ENCODE results near the gene ILKAP. TPM values are rescaled to one million over a fixed set of nuclear protein-coding genes. Genes with fewer than 3 reads are reported as not detected.

Gene ILKAP
- total RNA-seq, 6 experiments from 2014 or later: 9.8 to 24.3 (median 16.8) TPM

DNA sequence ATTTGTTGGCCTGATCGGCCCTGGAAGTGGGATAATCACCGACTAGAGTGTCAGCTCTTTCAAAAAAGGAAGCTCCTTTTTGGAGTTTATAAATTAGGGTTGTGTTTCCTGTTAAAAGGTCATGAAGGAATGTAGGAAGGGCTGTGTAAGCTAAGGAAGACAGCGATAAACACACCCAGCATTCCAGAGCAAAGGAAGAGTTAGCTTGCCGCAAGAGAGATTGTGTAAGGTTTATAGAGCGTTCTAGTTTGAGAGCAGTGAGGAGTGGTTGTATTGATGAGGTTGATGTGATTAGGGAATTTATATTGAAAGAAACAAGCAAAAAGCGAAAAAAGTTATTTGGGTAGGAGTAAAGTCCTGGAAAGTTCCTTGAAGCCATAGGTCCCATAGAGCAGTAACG, 3.5 kb upstream of the ILKAP start:
- Histone ChIP-seq H3K4me3 (no peak overlapping the region), H3K4me1 (peaks cover 0 to 6% (median 1%) of the 10 kb centered on the region in 4 donors), H3K9me3 (no peaks in the 10 kb centered on the region), H3K27me3 (no peaks in the 10 kb centered on the region), H3K36me3 (no peaks in the 10 kb centered on the region), H3K27ac (no peak overlapping the region)
- intact Hi-C loops (cut with DNase I): no loop called here
- DNase-seq (no peak), ATAC-seq (no peak)
- TF ChIP-seq, protein P1, sequence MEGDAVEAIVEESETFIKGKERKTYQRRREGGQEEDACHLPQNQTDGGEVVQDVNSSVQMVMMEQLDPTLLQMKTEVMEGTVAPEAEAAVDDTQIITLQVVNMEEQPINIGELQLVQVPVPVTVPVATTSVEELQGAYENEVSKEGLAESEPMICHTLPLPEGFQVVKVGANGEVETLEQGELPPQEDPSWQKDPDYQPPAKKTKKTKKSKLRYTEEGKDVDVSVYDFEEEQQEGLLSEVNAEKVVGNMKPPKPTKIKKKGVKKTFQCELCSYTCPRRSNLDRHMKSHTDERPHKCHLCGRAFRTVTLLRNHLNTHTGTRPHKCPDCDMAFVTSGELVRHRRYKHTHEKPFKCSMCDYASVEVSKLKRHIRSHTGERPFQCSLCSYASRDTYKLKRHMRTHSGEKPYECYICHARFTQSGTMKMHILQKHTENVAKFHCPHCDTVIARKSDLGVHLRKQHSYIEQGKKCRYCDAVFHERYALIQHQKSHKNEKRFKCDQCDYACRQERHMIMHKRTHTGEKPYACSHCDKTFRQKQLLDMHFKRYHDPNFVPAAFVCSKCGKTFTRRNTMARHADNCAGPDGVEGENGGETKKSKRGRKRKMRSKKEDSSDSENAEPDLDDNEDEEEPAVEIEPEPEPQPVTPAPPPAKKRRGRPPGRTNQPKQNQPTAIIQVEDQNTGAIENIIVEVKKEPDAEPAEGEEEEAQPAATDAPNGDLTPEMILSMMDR (IDR thresholded peaks at IDR 0.05): no peak
- TF ChIP-seq POLR2A (IDR thresholded peaks at IDR 0.05): no peak
- WGBS (ENCODE audit: insufficient coverage, low coverage, low lambda C conversion rate, missing lambda C conversion rate): 47% methylated on average over 7 of the region's 7 CpGs

DNA sequence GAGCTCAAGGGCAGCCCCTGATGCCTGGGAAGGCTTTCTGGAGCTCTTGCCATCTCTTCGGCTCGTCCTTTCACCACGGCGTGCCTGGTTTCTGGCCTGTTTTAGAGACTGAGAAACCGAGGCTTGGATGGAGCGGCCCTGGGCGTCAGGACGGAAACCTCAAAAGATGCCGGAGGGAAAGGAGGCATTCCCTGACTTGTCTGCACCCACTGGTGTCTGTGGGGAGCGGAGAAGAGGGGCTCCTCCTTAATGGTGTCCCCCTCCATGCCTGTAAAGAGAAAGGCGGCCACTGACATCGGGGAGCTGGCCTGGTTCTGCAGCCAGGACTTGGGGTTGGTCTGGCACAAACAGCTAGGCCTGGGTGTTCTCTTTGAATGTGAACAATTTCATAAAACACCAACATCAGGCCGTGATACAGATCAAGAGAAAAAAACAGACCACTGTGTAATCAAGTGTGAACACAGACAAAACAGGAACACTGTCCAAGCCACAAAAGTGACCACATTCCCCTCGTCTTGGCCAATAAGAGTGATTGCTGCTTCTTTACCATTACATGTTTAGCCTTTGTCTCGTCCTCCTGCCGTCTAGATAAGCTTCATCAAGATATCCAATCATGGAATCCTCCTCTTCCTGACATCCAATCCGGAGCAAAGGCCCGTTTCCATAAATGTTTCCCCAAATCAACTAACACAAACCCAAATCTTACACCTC, 633 bp upstream of the ILKAP start:
- intact Hi-C loops (cut with DNase I): no loop called here
- TF ChIP-seq, protein P1 (IDR thresholded peaks at IDR 0.05): no peak
- TF ChIP-seq POLR2A (IDR thresholded peaks at IDR 0.05): no peak
- Histone ChIP-seq H3K27me3 (no peaks in the 10 kb centered on the region), H3K4me3 (peak overlapping the region; percentile 38 to 97 (median 53)), H3K4me1 (peaks cover 0 to 15% (median 7%) of the 10 kb centered on the region in 4 donors), H3K9me3 (no peaks in the 10 kb centered on the region), H3K36me3 (no peaks in the 10 kb centered on the region), H3K27ac (peak overlapping the region; percentile 67 to 92 (median 72))
- DNase-seq: no peak
- ATAC-seq: peak in 3 of 4 donors; percentile 4 to 48 (median 21)
- 48% methylated on average over 10 of the region's 18 CpGs for WGBS (ENCODE audit: insufficient coverage, low coverage, low lambda C conversion rate, missing lambda C conversion rate)

DNA sequence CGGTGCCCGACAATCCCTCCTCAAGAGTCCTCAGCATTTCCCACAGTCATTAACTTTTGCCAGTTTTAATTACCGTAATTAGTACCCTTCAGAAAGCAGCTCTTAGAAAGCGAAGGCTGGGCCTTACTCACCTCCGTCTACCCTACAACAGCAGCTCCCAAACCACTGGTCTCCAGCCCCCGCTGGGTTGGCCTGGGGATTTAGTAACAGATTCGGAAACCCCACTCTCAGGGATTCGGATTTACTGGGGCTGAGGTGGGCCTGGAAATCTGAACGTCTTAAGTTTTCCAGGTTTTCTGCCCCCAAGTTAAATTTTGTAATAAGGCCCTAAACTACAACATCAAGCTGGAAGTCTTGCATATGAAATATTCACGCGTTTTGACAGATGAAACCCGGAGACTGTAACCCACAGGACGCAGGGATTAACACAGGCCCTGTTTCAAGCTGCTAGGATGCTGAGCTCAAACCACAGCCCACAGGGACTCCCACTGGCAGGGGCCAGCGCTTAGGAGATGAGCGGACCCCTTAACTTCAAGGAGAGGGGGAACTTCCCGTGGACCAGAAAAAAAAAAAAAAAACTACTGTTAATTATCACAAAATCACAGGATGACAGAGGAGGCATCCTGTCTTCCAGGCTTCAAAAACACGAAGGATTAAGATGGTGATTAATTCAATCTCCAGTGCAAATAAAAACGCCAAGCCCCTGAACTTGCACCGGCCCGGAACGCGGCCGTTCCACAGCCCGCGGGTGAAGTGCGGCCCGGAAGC, 985 bp downstream of the ILKAP start:
- H3K27me3 ChIP-seq: no peaks in the 10 kb centered on the region
- 17% methylated on average over 18 of the region's 27 CpGs for WGBS (ENCODE audit: insufficient coverage, low coverage, low lambda C conversion rate, missing lambda C conversion rate)
- DNase-seq (no peak), ATAC-seq (no peak)
- no peak for TF ChIP-seq POLR2A (IDR thresholded peaks at IDR 0.05)
- TF ChIP-seq, protein P1 (IDR thresholded peaks at IDR 0.05): no peak
- intact Hi-C loops (cut with DNase I): no loop called here
- H3K9me3 ChIP-seq: no peaks in the 10 kb centered on the region
- H3K4me1 ChIP-seq: peaks cover 0 to 15% (median 7%) of the 10 kb centered on the region in 4 donors
- H3K4me3 ChIP-seq: peak overlapping the region; percentile 53 to 97 (median 69)
- no peaks in the 10 kb centered on the region for H3K36me3 ChIP-seq
- H3K27ac ChIP-seq: peak overlapping the region; percentile 52 to 92 (median 78)

DNA sequence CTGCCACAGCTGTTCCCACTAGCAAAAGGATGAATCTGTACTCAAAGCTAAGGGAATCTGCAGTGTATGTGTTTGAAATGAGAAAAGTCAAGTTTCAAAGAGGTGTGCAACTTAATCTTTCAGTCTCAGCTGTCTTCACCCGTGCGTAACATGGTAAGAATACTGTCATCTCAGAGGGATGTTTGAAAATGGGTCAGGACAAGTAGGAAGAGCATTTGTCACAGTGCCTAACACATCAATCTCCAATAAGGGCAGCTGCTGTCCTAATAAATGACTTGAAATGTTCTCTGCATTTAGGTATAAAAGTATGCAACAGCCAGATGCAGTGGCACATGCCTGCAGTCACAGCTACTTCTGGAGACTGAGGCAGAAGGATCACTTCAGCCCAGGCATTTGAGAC, 13.1 kb downstream of the ILKAP start:
- H3K27ac ChIP-seq: no peak overlapping the region
- H3K4me3 ChIP-seq: no peak overlapping the region
- no peaks in the 10 kb centered on the region for H3K4me1 ChIP-seq
- H3K9me3 ChIP-seq: no peaks in the 10 kb centered on the region
- H3K36me3 ChIP-seq: peaks cover 0 to 92% (median 36%) of the 10 kb centered on the region in 4 donors
- WGBS (ENCODE audit: insufficient coverage, low coverage, low lambda C conversion rate, missing lambda C conversion rate): 100% methylated on average over 2 of the region's 2 CpGs
- TF ChIP-seq, protein P1 (IDR thresholded peaks at IDR 0.05): no peak
- no peak for TF ChIP-seq POLR2A (IDR thresholded peaks at IDR 0.05)
- H3K27me3 ChIP-seq: no peaks in the 10 kb centered on the region
- no peak for ATAC-seq
- intact Hi-C loops (cut with DNase I): no loop called here
- no peak for DNase-seq
